GM12873 (cell line): ENCODE data around the gene CREB5.

ENCODE experiments used
- CTCF ChIP-seq: IDR thresholded peaks from 2 replicates; pipeline ENCODE4 v1.5.1; 2012; ENCODE audit warnings: low read depth, mild to moderate bottlenecking, moderate library complexity, low read length, control low read depth; ENCODE audit not compliant: insufficient read depth; ENCODE audit errors: missing control alignments

The CREB5 gene

GRCh38 chr7:28688651-28689050 lies 276.3 kb downstream of the CREB5 start:
- TF ChIP-seq CTCF: no peak

- TF ChIP-seq CTCF: no peak
Observed at GRCh38 chr7:28695300-28696295, 283.3 kb downstream of the CREB5 start.

GRCh38 chr7:28697913-28698563 lies 285.7 kb downstream of the CREB5 start:
- no peak for TF ChIP-seq CTCF

DNA sequence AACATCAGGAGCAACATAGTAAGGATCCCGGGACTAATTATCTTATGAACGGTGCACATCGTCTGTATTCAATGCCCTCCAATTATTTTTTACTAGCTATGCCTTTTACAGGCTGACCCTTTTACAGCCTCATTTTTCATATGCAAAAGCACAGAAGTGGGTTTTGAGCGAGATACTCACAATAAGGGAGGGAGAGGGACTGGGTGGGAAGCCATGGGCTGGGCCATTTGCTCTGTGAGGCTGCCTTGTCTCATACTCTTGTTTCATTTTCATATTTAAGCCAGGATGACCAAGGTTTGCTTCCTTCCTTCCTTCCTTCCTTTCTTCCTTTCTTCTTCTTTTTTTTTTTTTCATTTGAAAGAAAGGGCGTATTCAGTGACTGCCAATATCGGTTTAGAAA lies 286.5 kb downstream of the CREB5 start:
- no peak for TF ChIP-seq CTCF

DNA sequence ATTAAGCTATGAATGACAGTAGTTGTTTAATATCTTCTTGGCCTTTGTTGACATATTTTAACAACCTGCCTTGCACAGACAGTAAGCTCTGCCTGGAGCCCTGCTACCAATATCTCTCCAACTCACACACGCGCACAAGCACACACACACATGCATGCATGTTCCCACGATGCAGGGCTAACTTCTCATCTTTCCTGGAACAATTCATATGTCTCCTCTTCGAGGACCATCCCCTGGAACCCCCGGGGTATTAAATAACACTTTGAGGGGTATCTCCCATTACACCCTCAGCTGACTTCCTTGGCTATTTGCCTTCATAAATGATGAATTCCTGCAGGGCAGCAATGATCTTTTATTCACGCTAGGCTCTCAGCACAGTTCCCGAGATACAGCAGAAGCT lies 287.8 kb downstream of the CREB5 start:
- no peak for TF ChIP-seq CTCF

- TF ChIP-seq CTCF: no peak
Observed at GRCh38 chr7:28700790-28701203, 288.5 kb downstream of the CREB5 start.

GRCh38 chr7:28701731-28702130 lies 289.4 kb downstream of the CREB5 start:
- TF ChIP-seq CTCF: no peak
